RPMI7951 (cell line): ENCODE data around the gene NCOA1. TPM values are rescaled to one million over a fixed set of nuclear protein-coding genes. Genes with fewer than 3 reads are reported as not detected.
"Not testable (repeated sequence)": the region's sequence is repeated elsewhere in the genome, so short reads cannot be mapped to it uniquely, and the experiment has no call there.

Experiments used
- DNase-seq: peaks from one replicate; pipeline ENCODE4 v3.0.0-alpha.2; 2012; ENCODE audit warnings: low read depth
- total RNA-seq: library from RNA; depleted of rRNA; stranded (reverse); fragments of >200 nt; shearing (Covaris generic); gene quantifications from 2 replicates; pipeline ENCODE4 v1.2.3, GENCODE V29; 2014

The NCOA1 gene
- total RNA-seq, 1 experiment from 2014 or later, result 9.9 TPM

- DNase-seq, result no peak
Measured at GRCh38 chr2:24576146-24576545, 85.1 kb downstream of the NCOA1 start.

GRCh38 chr2:24576617-24577016, 85.6 kb downstream of the NCOA1 start:
- DNase-seq, result no peak

GRCh38 chr2:24577481-24577880, 86.4 kb downstream of the NCOA1 start:
- no peak for DNase-seq

- DNase-seq, result no peak
Measured at GRCh38 chr2:24579053-24579803, 88.2 kb downstream of the NCOA1 start.

- no peak for DNase-seq
Measured at GRCh38 chr2:24580561-24580960, 89.5 kb downstream of the NCOA1 start.

GRCh38 chr2:24581971-24582370, 90.9 kb downstream of the NCOA1 start:
- DNase-seq, result not testable (repeated sequence)

GRCh38 chr2:24586955-24587354, 95.9 kb downstream of the NCOA1 start:
- DNase-seq, result no peak

GRCh38 chr2:24588294-24588693, 97.2 kb downstream of the NCOA1 start:
- no peak for DNase-seq

GRCh38 chr2:24592441-24593100, 101.5 kb downstream of the NCOA1 start:
- no peak for DNase-seq

- no peak for DNase-seq
Measured at GRCh38 chr2:24594283-24594682, 103.2 kb downstream of the NCOA1 start.

GRCh38 chr2:24597181-24597870, 106.3 kb downstream of the NCOA1 start:
- no peak for DNase-seq

- DNase-seq, result not testable (repeated sequence)
Measured at GRCh38 chr2:24600140-24600539, 109.1 kb downstream of the NCOA1 start.

GRCh38 chr2:24611631-24612030, 120.6 kb downstream of the NCOA1 start:
- DNase-seq, result no peak

- DNase-seq, result peak; percentile 51
Measured at GRCh38 chr2:24613154-24613814, 122.2 kb downstream of the NCOA1 start.

- no peak for DNase-seq
Measured at GRCh38 chr2:24616616-24617015, 125.6 kb downstream of the NCOA1 start.

GRCh38 chr2:24617424-24617823, 126.4 kb downstream of the NCOA1 start:
- no peak for DNase-seq

GRCh38 chr2:24618144-24618543, 127.1 kb downstream of the NCOA1 start:
- no peak for DNase-seq

- no peak for DNase-seq
Measured at GRCh38 chr2:24618680-24619079, 127.6 kb downstream of the NCOA1 start.

- DNase-seq, result no peak
Measured at GRCh38 chr2:24620936-24621335, 129.9 kb downstream of the NCOA1 start.

GRCh38 chr2:24621779-24622538, 130.9 kb downstream of the NCOA1 start:
- DNase-seq, result no peak

- DNase-seq, result no peak
Measured at GRCh38 chr2:24623535-24623934, 132.5 kb downstream of the NCOA1 start.

GRCh38 chr2:24625728-24626127, 134.7 kb downstream of the NCOA1 start:
- DNase-seq, result no peak
